ENCODE data around the gene ST8SIA5.

Gene ST8SIA5

GRCh38 chr18:46680784-46681695, 75.8 kb downstream of the ST8SIA5 start:
- Histone ChIP-seq H3K9ac (ENCODE audit: low read depth, low read length) (no peak overlapping the region), H3K4me3 (ENCODE audit: low read length) (no peak overlapping the region), H3K9me3 (replicated peaks; ENCODE audit: low read length) (no peaks in the 10 kb centered on the region), H3K27me3 (ENCODE audit: control insufficient read depth, insufficient read depth, low read length) (no peaks in the 10 kb centered on the region), H3K4me1 (ENCODE audit: control insufficient read depth, insufficient read depth, low read length) (no peaks in the 10 kb centered on the region), H3K4me2 (ENCODE audit: low read length) (no peak overlapping the region), H3K36me3 (ENCODE audit: insufficient read depth, low read length) (no peaks in the 10 kb centered on the region)

GRCh38 chr18:46679846-46680598, 76.8 kb downstream of the ST8SIA5 start:
- Histone ChIP-seq H3K27me3 (ENCODE audit: control insufficient read depth, insufficient read depth, low read length) (no peaks in the 10 kb centered on the region), H3K9ac (ENCODE audit: low read depth, low read length) (no peak overlapping the region), H3K36me3 (ENCODE audit: insufficient read depth, low read length) (no peaks in the 10 kb centered on the region), H3K9me3 (replicated peaks; ENCODE audit: low read length) (no peaks in the 10 kb centered on the region), H3K4me2 (ENCODE audit: low read length) (no peak overlapping the region), H3K4me1 (ENCODE audit: control insufficient read depth, insufficient read depth, low read length) (no peaks in the 10 kb centered on the region), H3K4me3 (ENCODE audit: low read length) (no peak overlapping the region)

- no peak overlapping the region for H3K4me2 ChIP-seq (ENCODE audit: low read length)
- H3K9ac ChIP-seq (ENCODE audit: low read depth, low read length) = no peak overlapping the region
- no peaks in the 10 kb centered on the region for H3K36me3 ChIP-seq (ENCODE audit: insufficient read depth, low read length)
- no peaks in the 10 kb centered on the region for H3K4me1 ChIP-seq (ENCODE audit: control insufficient read depth, insufficient read depth, low read length)
- no peak overlapping the region for H3K4me3 ChIP-seq (ENCODE audit: low read length)
- no peaks in the 10 kb centered on the region for H3K9me3 ChIP-seq (replicated peaks; ENCODE audit: low read length)
- H3K27me3 ChIP-seq (ENCODE audit: control insufficient read depth, insufficient read depth, low read length) = no peaks in the 10 kb centered on the region
Observed at GRCh38 chr18:46678785-46679399, 78.0 kb downstream of the ST8SIA5 start.

GRCh38 chr18:46678041-46678440, 78.8 kb downstream of the ST8SIA5 start:
- Histone ChIP-seq H3K9me3 (replicated peaks; ENCODE audit: low read length) (no peaks in the 10 kb centered on the region), H3K9ac (ENCODE audit: low read depth, low read length) (no peak overlapping the region), H3K4me1 (ENCODE audit: control insufficient read depth, insufficient read depth, low read length) (no peaks in the 10 kb centered on the region), H3K36me3 (ENCODE audit: insufficient read depth, low read length) (no peaks in the 10 kb centered on the region), H3K4me3 (ENCODE audit: low read length) (no peak overlapping the region), H3K4me2 (ENCODE audit: low read length) (no peak overlapping the region), H3K27me3 (ENCODE audit: control insufficient read depth, insufficient read depth, low read length) (no peaks in the 10 kb centered on the region)

DNA sequence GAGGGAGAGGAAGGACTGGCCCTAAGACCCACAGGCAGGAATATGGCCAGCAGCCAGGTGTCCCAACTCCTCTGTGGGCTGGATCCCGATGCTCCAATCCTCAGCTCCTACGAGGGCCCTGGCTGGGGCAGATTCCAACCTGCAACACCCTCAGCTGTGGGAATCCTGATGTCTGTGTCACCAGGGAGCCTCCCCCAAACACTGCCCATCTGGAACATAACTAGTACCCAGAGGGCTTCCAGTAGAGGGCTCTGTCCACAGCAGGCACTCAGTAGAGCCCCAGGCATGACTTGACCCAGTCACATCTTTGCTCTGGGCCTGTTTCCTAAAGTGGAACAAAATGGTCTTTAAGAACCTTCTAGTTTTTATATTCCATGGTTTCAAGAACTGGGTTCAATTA, 79.2 kb downstream of the ST8SIA5 start:
- H3K36me3 ChIP-seq (ENCODE audit: insufficient read depth, low read length) = no peaks in the 10 kb centered on the region
- H3K27me3 ChIP-seq (ENCODE audit: control insufficient read depth, insufficient read depth, low read length) = no peaks in the 10 kb centered on the region
- H3K4me3 ChIP-seq (ENCODE audit: low read length) = no peak overlapping the region
- H3K9ac ChIP-seq (ENCODE audit: low read depth, low read length) = no peak overlapping the region
- H3K4me2 ChIP-seq (ENCODE audit: low read length) = no peak overlapping the region
- no peaks in the 10 kb centered on the region for H3K4me1 ChIP-seq (ENCODE audit: control insufficient read depth, insufficient read depth, low read length)
- H3K9me3 ChIP-seq (replicated peaks; ENCODE audit: low read length) = no peaks in the 10 kb centered on the region

DNA sequence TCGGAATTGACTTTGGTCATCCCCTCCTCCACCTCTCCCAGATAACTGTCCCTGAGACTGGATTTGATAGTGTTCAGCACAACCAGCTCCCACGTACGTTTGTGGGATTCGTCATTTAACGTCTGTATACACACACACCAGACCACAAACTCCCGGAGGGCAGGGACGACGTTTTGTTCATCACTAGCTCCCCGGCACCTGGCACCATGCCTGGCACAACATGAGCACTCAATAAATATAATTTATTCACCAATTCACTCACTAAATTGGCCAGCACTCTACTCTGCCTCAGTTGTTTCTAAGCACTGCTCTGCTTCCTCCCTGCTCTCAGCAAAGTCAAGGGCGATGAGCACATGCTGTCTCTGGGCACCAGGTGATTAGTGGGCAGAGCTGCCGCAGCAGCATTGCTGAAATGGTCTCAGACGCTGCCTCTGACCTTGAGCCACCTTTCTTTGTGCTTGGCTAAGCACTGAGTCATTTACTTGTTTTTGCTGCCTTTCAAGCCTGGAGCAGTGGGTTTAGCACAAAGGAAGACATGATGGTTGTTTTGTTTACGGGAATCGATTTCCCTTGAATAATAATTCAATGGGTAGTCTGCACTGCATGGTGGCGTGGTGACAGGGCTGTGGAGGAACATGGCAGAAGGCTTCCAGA, 80.5 kb downstream of the ST8SIA5 start:
- no peaks in the 10 kb centered on the region for H3K27me3 ChIP-seq (ENCODE audit: control insufficient read depth, insufficient read depth, low read length)
- H3K9me3 ChIP-seq (replicated peaks; ENCODE audit: low read length) = no peaks in the 10 kb centered on the region
- no peak overlapping the region for H3K4me2 ChIP-seq (ENCODE audit: low read length)
- H3K4me3 ChIP-seq (ENCODE audit: low read length) = no peak overlapping the region
- no peaks in the 10 kb centered on the region for H3K36me3 ChIP-seq (ENCODE audit: insufficient read depth, low read length)
- no peaks in the 10 kb centered on the region for H3K4me1 ChIP-seq (ENCODE audit: control insufficient read depth, insufficient read depth, low read length)
- H3K9ac ChIP-seq (ENCODE audit: low read depth, low read length) = no peak overlapping the region

DNA sequence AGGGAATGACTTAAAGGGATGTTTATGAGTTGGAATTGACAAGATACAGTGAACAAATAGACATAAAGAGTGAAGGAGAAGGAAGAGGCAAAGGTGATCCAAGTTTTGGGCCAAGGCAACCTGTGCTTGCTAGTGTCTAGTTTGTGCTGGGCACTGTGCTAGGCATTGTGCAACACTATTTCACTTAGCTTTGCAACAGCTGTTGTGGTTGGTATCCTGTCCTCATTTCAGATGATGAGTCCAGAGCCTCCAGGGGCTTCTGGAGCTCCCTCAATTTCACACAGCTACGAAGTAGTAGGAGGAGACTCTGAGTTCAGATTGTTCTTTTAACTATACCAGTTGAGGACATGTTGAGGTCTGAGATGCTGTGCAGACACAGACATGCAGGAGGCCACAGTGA, 81.7 kb downstream of the ST8SIA5 start:
- no peak overlapping the region for H3K4me2 ChIP-seq (ENCODE audit: low read length)
- no peak overlapping the region for H3K4me3 ChIP-seq (ENCODE audit: low read length)
- H3K9ac ChIP-seq (ENCODE audit: low read depth, low read length) = no peak overlapping the region
- no peaks in the 10 kb centered on the region for H3K27me3 ChIP-seq (ENCODE audit: control insufficient read depth, insufficient read depth, low read length)
- H3K4me1 ChIP-seq (ENCODE audit: control insufficient read depth, insufficient read depth, low read length) = no peaks in the 10 kb centered on the region
- no peaks in the 10 kb centered on the region for H3K36me3 ChIP-seq (ENCODE audit: insufficient read depth, low read length)
- no peaks in the 10 kb centered on the region for H3K9me3 ChIP-seq (replicated peaks; ENCODE audit: low read length)

GRCh38 chr18:46672062-46672970, 84.5 kb downstream of the ST8SIA5 start:
- Histone ChIP-seq H3K9ac (ENCODE audit: low read depth, low read length) (no peak overlapping the region), H3K4me1 (ENCODE audit: control insufficient read depth, insufficient read depth, low read length) (no peaks in the 10 kb centered on the region), H3K27me3 (ENCODE audit: control insufficient read depth, insufficient read depth, low read length) (peaks cover 6% of the 10 kb centered on the region), H3K4me3 (ENCODE audit: low read length) (no peak overlapping the region), H3K4me2 (ENCODE audit: low read length) (no peak overlapping the region), H3K36me3 (ENCODE audit: insufficient read depth, low read length) (no peaks in the 10 kb centered on the region), H3K9me3 (replicated peaks; ENCODE audit: low read length) (no peaks in the 10 kb centered on the region)

- Histone ChIP-seq H3K4me2 (ENCODE audit: low read length) (no peak overlapping the region), H3K36me3 (ENCODE audit: insufficient read depth, low read length) (no peaks in the 10 kb centered on the region), H3K9me3 (replicated peaks; ENCODE audit: low read length) (no peaks in the 10 kb centered on the region), H3K4me3 (ENCODE audit: low read length) (no peak overlapping the region), H3K4me1 (ENCODE audit: control insufficient read depth, insufficient read depth, low read length) (no peaks in the 10 kb centered on the region), H3K27me3 (ENCODE audit: control insufficient read depth, insufficient read depth, low read length) (peaks cover 16% of the 10 kb centered on the region), H3K9ac (ENCODE audit: low read depth, low read length) (no peak overlapping the region)
Observed at GRCh38 chr18:46668694-46669093, 88.2 kb downstream of the ST8SIA5 start.

DNA sequence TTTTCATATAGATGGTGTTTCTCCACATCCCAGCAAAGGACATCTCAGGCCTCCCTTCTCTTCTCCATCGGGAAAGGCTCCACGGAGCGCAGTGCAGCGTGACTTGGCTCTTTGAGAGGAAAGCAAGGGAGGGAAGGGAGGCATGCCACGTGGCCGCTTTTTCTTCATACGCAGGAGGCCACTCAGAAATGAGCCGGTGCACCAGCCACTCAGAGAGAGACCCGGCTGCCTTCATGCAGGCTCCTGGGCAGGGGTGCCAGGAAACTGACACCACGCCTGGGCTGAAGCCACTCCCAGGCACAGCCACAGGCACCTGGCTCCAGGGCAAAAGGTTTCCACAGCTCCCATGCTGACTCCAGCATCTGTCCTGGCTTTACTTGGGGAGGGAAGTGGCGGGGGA, 88.7 kb downstream of the ST8SIA5 start:
- H3K27me3 ChIP-seq (ENCODE audit: control insufficient read depth, insufficient read depth, low read length) = peaks cover 18% of the 10 kb centered on the region
- H3K9me3 ChIP-seq (replicated peaks; ENCODE audit: low read length) = no peaks in the 10 kb centered on the region
- H3K4me3 ChIP-seq (ENCODE audit: low read length) = no peak overlapping the region
- no peaks in the 10 kb centered on the region for H3K4me1 ChIP-seq (ENCODE audit: control insufficient read depth, insufficient read depth, low read length)
- H3K36me3 ChIP-seq (ENCODE audit: insufficient read depth, low read length) = no peaks in the 10 kb centered on the region
- no peak overlapping the region for H3K4me2 ChIP-seq (ENCODE audit: low read length)
- H3K9ac ChIP-seq (ENCODE audit: low read depth, low read length) = no peak overlapping the region

All from skeletal muscle satellite cell (primary cell).